ENCODE measurements around the gene SLC6A13. TPM values are rescaled to one million over a fixed set of nuclear protein-coding genes. Genes with fewer than 3 reads are reported as not detected.
A peak's percentile ranks its signal among the peaks of the same experiment; 100 is the strongest.
"Not testable (repeated sequence)": the region's sequence is repeated elsewhere in the genome, so short reads cannot be mapped to it uniquely, and the experiment has no call there.

SLC6A13 gene
- total and polyA plus RNA-seq, 2 of the 8 experiments (the other 6 are each of a cell fraction or from before 2014, with no cell fraction given): 0.03 TPM; not detected in 1

GRCh38 chr12:187986-188909 lies 74.4 kb downstream of the SLC6A13 start:
- Histone ChIP-seq H2BK15ac (ENCODE audit: low read length) (peak overlapping the region; percentile 66; the same call in 1 of the 2 replicates), H3K18ac (ENCODE audit: extremely low read depth, low read length) (peak overlapping the region; percentile 90; the same call in 1 of the 2 replicates), H3K4me3 (ENCODE audit: extremely low read depth in 1 of 4, insufficient read depth in 2 of 4, low read depth in 3 of 4, low read length in 4 of 4) (peak overlapping the region; percentile 42 to 73 (median 58); a peak in 6 of 8 replicates), H4K91ac (replicated peaks; ENCODE audit: insufficient read length, low read length) (peak overlapping the region; percentile 68), H3K4ac (replicated peaks; ENCODE audit: insufficient read length, low read depth, low read length) (peak overlapping the region; percentile 65), H4K8ac (ENCODE audit: extremely low read depth, insufficient read depth, low read length) (peak overlapping the region; percentile 84; the same call in 1 of the 2 replicates), H3K4me2 (ENCODE audit: insufficient read depth in 1 of 2, low read depth in 2 of 2, low read length in 2 of 2) (peak overlapping the region; percentile 78 to 90), H3K27me3 (replicated peaks in 1 of 4; ENCODE audit: control insufficient read depth in 3 of 4, extremely low read depth in 1 of 4, insufficient read depth in 3 of 4, low read length in 3 of 4) (peaks cover 0 to 15% (median 5%) of the 10 kb centered on the region in 4 experiments; a peak in 5 of 7 replicates), H2AFZ (ENCODE audit: low read length) (peak overlapping the region; percentile 99), H2BK12ac (ENCODE audit: low read depth, low read length) (peak overlapping the region; percentile 64; the same call in 1 of the 2 replicates), H4K5ac (ENCODE audit: insufficient read length, low read depth, low read length) (peak overlapping the region; percentile 47)
- H2BK20ac ChIP-seq (ENCODE audit: low read length); H2AK5ac ChIP-seq (ENCODE audit: low read depth, low read length); H3K36me3 ChIP-seq (ENCODE audit: control insufficient read depth in 2 of 4, insufficient read depth in 4 of 4, low read length in 3 of 4); H3K23me2 ChIP-seq (ENCODE audit: low read depth, low read length); H2BK120ac ChIP-seq (replicated peaks; ENCODE audit: low read depth, low read length); FAIRE-seq; H3K79me2 ChIP-seq (ENCODE audit: control insufficient read depth in 1 of 2, insufficient read depth in 2 of 2, low read length in 2 of 2); H3K27ac ChIP-seq (ENCODE audit: low read depth, low read length); H3K56ac ChIP-seq (replicated peaks; ENCODE audit: insufficient read length, low read depth, low read length); H3K4me1 ChIP-seq (replicated peaks in 1 of 4; ENCODE audit: control insufficient read depth in 3 of 4, insufficient read depth in 4 of 4, low read length in 3 of 4); H3K14ac ChIP-seq (ENCODE audit: insufficient read length); H3K79me1 ChIP-seq (ENCODE audit: low read depth, low read length); H3K9me3 ChIP-seq (ENCODE audit: insufficient read depth in 2 of 2, low read depth in 1 of 2, low read length in 1 of 2); H2BK5ac ChIP-seq (ENCODE audit: low read depth, low read length); H4K20me1 ChIP-seq (replicated peaks in 1 of 2; ENCODE audit: control insufficient read depth in 1 of 2, insufficient read depth in 2 of 2, low read length in 2 of 2); H3K23ac ChIP-seq (ENCODE audit: insufficient read length); DNase-seq (ENCODE audit: low read depth in 1 of 2, low spot score in 2 of 2); H3K9ac ChIP-seq (replicated peaks in 1 of 4; ENCODE audit: extremely low read depth in 1 of 4, low read depth in 3 of 4, low read length in 3 of 4): not testable (repeated sequence)
- POLR2A ChIA-PET (ENCODE audit: partially characterized antibody): interaction anchor here (0.7 to 2.1 kb wide), 7 partner anchors 9 to 80 kb away, joined by 3 to 6 read pairs (median 3); no protein-coding TSS in a partner anchor
- CTCF ChIA-PET (ENCODE audit: partially characterized antibody): interaction anchor here (0.7 to 7.0 kb wide), 21 partner anchors 9 to 108 kb away, joined by 3 to 71 read pairs (median 6); partner anchors contain the start of gene SLC6A12
- 63% methylated on average over 29 of the region's 53 CpGs; no CpG with 5 or more reads in 1 of the 2 experiments for WGBS, 2 experiments (ENCODE audit: extremely low coverage in 1 of 2, insufficient coverage in 1 of 2, insufficient read length in 1 of 2, insufficient replicate concordance in 2 of 2, low coverage in 1 of 2, low lambda C conversion rate in 2 of 2, missing lambda C conversion rate in 1 of 2)
